Erythroblast (primary cell): ENCODE data around the gene MAPK6.

Source experiments
- GATA1 ChIP-seq: IDR thresholded peaks from 2 replicates; pipeline ENCODE4 v1.6.1; 2011; ENCODE audit warnings: low read depth, mild to moderate bottlenecking, control low read depth, low read length, moderate library complexity
- POLR2A ChIP-seq: IDR thresholded peaks from 2 replicates; pipeline ENCODE4 v1.6.1; 2011; ENCODE audit warnings: mild to moderate bottlenecking, low read length

DNA sequence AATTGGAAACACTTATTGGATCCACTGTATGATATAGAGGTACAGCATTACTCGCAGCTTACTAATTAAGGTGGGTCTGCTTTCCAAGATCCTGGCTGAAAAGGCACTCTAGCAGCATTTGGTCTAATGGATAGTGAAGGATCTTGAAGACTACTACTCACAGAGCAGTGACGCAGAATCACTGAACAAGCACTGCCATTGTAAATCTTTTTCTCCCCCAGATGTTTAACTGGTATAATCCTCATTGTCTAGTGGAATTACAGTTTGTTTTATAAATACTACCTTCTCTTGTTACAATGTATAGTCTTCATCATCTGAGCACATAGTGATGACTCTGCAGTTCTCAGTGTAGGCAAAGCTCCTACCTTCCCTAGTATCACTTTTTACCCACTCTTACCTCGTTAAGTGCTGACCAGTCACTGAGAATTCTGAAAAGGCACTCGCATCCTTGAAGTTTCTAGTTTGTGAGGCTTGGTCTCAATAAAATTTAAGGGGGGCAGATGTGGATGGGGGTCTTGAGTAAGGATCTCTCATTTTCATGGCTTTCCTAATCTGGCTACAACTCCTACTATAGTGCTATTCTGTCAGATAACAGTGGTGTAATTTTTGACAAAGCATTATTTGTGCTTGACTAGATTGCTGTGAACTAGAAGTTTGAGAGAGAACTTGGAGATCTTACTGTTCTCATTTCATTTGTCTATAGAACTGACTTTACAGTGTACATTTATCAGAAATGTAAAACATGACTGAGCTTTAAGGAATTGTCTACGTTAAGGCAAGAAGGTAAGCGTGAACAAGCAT is 23.2 kb downstream of the MAPK6 start:
- TF ChIP-seq POLR2A (no peak), GATA1 (no peak)
